GM18868 (cell line): ENCODE results near the gene TTLL5.

Experiments used
- ATAC-seq: cut with Tn5 transposase; IDR thresholded peaks from one replicate; pipeline ENCODE4 v1.9.1; 2021; ENCODE audit warnings: mild to moderate bottlenecking, moderate library complexity; ENCODE audit not compliant: unreplicated experiment

The TTLL5 gene

GRCh38 chr14:75783602-75784313 lies 122.7 kb downstream of the TTLL5 start:
- ATAC-seq = no peak

- ATAC-seq = no peak
These were observed 123.3 kb downstream of the TTLL5 start for GRCh38 chr14:75784314-75784686.

GRCh38 chr14:75793806-75794205 lies 132.8 kb downstream of the TTLL5 start:
- no peak for ATAC-seq

- no peak for ATAC-seq
These were observed 133.6 kb downstream of the TTLL5 start for GRCh38 chr14:75794615-75795038.

GRCh38 chr14:75800792-75801191 lies 139.7 kb downstream of the TTLL5 start:
- ATAC-seq = no peak

- no peak for ATAC-seq
These were observed 141.4 kb downstream of the TTLL5 start for GRCh38 chr14:75802486-75802885.

- no peak for ATAC-seq
These were observed 142.7 kb downstream of the TTLL5 start for GRCh38 chr14:75803765-75804164.

GRCh38 chr14:75804570-75805275 lies 143.7 kb downstream of the TTLL5 start:
- no peak for ATAC-seq

GRCh38 chr14:75805646-75806045 lies 144.6 kb downstream of the TTLL5 start:
- ATAC-seq = no peak

GRCh38 chr14:75806352-75806832 lies 145.3 kb downstream of the TTLL5 start:
- no peak for ATAC-seq

GRCh38 chr14:75807667-75808360 lies 146.8 kb downstream of the TTLL5 start:
- ATAC-seq = no peak

- ATAC-seq = no peak
These were observed 150.2 kb downstream of the TTLL5 start for GRCh38 chr14:75811136-75811829.

GRCh38 chr14:75811872-75812499 lies 150.9 kb downstream of the TTLL5 start:
- ATAC-seq = no peak

- ATAC-seq = no peak
These were observed 151.6 kb downstream of the TTLL5 start for GRCh38 chr14:75812622-75813021.

- no peak for ATAC-seq
These were observed 159.7 kb downstream of the TTLL5 start for GRCh38 chr14:75820761-75821160.

GRCh38 chr14:75821831-75822521 lies 160.9 kb downstream of the TTLL5 start:
- no peak for ATAC-seq

GRCh38 chr14:75822522-75823141 lies 161.6 kb downstream of the TTLL5 start:
- ATAC-seq = no peak

- no peak for ATAC-seq
These were observed 162.3 kb downstream of the TTLL5 start for GRCh38 chr14:75823334-75823733.

- ATAC-seq = no peak
These were observed 163.3 kb downstream of the TTLL5 start for GRCh38 chr14:75824318-75824717.

GRCh38 chr14:75825147-75825592 lies 164.1 kb downstream of the TTLL5 start:
- no peak for ATAC-seq
